ENCODE data around the gene SHPK.
A peak's percentile ranks its signal among the peaks of the same experiment; 100 is the strongest.

The SHPK gene

GRCh38 chr17:3667366-3668278 is 31.6 kb upstream of the SHPK start:
- Histone ChIP-seq H3K9me2 (replicated peaks; ENCODE audit: insufficient read depth, low read length) (no peaks in the 10 kb centered on the region), H4K20me1 (ENCODE audit: low read depth, low read length) (no peaks in the 10 kb centered on the region), H2AFZ (ENCODE audit: low read depth, low read length, severe bottlenecking) (peak overlapping the region; percentile 81)

GRCh38 chr17:3666516-3666915 is 30.5 kb upstream of the SHPK start:
- H3K4me3 ChIP-seq (ENCODE audit: insufficient read depth, low read length, poor library complexity, severe bottlenecking) = no peak overlapping the region
- no peaks in the 10 kb centered on the region for H4K20me1 ChIP-seq (ENCODE audit: low read depth, low read length)

More at GRCh38 chr17:3667366-3668278, 31.6 kb upstream of the SHPK start:
- Histone ChIP-seq H3K36me3 (ENCODE audit: low read length) (no peaks in the 10 kb centered on the region), H3K27ac (ENCODE audit: low read depth, low read length) (no peak overlapping the region), H3F3A (ENCODE audit: insufficient read depth) (0 out of 2 replicates have a peak, but pooled peaks cover 7% of the 10 kb centered on the region), H3K4me3 (ENCODE audit: insufficient read depth, low read length, poor library complexity, severe bottlenecking) (peak overlapping the region; percentile 71), H3K79me2 (ENCODE audit: insufficient read depth, low read length) (peaks cover 21% of the 10 kb centered on the region), H3K9me3 (ENCODE audit: insufficient read depth, low read length) (no peaks in the 10 kb centered on the region), H3K27me3 (ENCODE audit: low read length) (no peaks in the 10 kb centered on the region), H3K9ac (ENCODE audit: low read length) (peak overlapping the region; percentile 83), H3K4me2 (ENCODE audit: low read depth, low read length, poor library complexity, severe bottlenecking) (peak overlapping the region; percentile 66)
- no peak for TF ChIP-seq EZH2phosphoT487 (conservative IDR thresholded peaks at IDR 0.05; ENCODE audit: low read length)
- TF ChIP-seq CTCF (IDR thresholded peaks at IDR 0.05; ENCODE audit: insufficient read depth, low read length, poor library complexity, severe bottlenecking) = no peak

GRCh38 chr17:3665834-3666233 is 29.8 kb upstream of the SHPK start:
- H3K9me3 ChIP-seq (ENCODE audit: insufficient read depth, low read length) = no peaks in the 10 kb centered on the region
- no peak overlapping the region for H3K9ac ChIP-seq (ENCODE audit: low read length)
- H3K27ac ChIP-seq (ENCODE audit: low read depth, low read length) = no peak overlapping the region
- H3K27me3 ChIP-seq (ENCODE audit: low read length) = no peaks in the 10 kb centered on the region
- no peak for TF ChIP-seq EZH2phosphoT487 (conservative IDR thresholded peaks at IDR 0.05; ENCODE audit: low read length)
- TF ChIP-seq CTCF (IDR thresholded peaks at IDR 0.05; ENCODE audit: insufficient read depth, low read length, poor library complexity, severe bottlenecking) = no peak
- H4K20me1 ChIP-seq (ENCODE audit: low read depth, low read length) = no peaks in the 10 kb centered on the region
- no peak overlapping the region for H2AFZ ChIP-seq (ENCODE audit: low read depth, low read length, severe bottlenecking)
- H3K79me2 ChIP-seq (ENCODE audit: insufficient read depth, low read length) = peaks cover 21% of the 10 kb centered on the region
- H3F3A ChIP-seq (ENCODE audit: insufficient read depth) = no peaks in the 10 kb centered on the region
- no peak overlapping the region for H3K4me3 ChIP-seq (ENCODE audit: insufficient read depth, low read length, poor library complexity, severe bottlenecking)
- H3K4me2 ChIP-seq (ENCODE audit: low read depth, low read length, poor library complexity, severe bottlenecking) = no peak overlapping the region
- H3K9me2 ChIP-seq (replicated peaks; ENCODE audit: insufficient read depth, low read length) = no peaks in the 10 kb centered on the region
- H3K36me3 ChIP-seq (ENCODE audit: low read length) = no peaks in the 10 kb centered on the region

More at GRCh38 chr17:3666516-3666915, 30.5 kb upstream of the SHPK start:
- Histone ChIP-seq H3K9me3 (ENCODE audit: insufficient read depth, low read length) (no peaks in the 10 kb centered on the region), H2AFZ (ENCODE audit: low read depth, low read length, severe bottlenecking) (no peak overlapping the region), H3K36me3 (ENCODE audit: low read length) (no peaks in the 10 kb centered on the region), H3K27me3 (ENCODE audit: low read length) (no peaks in the 10 kb centered on the region), H3F3A (ENCODE audit: insufficient read depth) (0 out of 2 replicates have a peak, but pooled peaks cover 2% of the 10 kb centered on the region), H3K9me2 (replicated peaks; ENCODE audit: insufficient read depth, low read length) (no peaks in the 10 kb centered on the region), H3K4me2 (ENCODE audit: low read depth, low read length, poor library complexity, severe bottlenecking) (no peak overlapping the region), H3K9ac (ENCODE audit: low read length) (no peak overlapping the region), H3K79me2 (ENCODE audit: insufficient read depth, low read length) (peaks cover 21% of the 10 kb centered on the region), H3K27ac (ENCODE audit: low read depth, low read length) (no peak overlapping the region)
- TF ChIP-seq CTCF (IDR thresholded peaks at IDR 0.05; ENCODE audit: insufficient read depth, low read length, poor library complexity, severe bottlenecking) (no peak), EZH2phosphoT487 (conservative IDR thresholded peaks at IDR 0.05; ENCODE audit: low read length) (no peak)

Measured in SU-DHL-6 (cell line).